Measurements from ENCODE around the gene SLC4A5. TPM values are rescaled to one million over a fixed set of nuclear protein-coding genes. Genes with fewer than 3 reads are reported as not detected.

Gene SLC4A5
- total and polyA plus RNA-seq, 8 donors = 0.12 to 4.8 (median 0.58) TPM; not detected in 1

- intact Hi-C loops (cut with DNase I; ENCODE audit: low total_unique reads) = no loop called here
- Histone ChIP-seq H3K36me3 (peaks cover 0 to 3% (median 0%) of the 10 kb centered on the region in 4 donors), H3K27me3 (no peaks in the 10 kb centered on the region), H3K4me1 (peaks cover 0 to 16% (median 13%) of the 10 kb centered on the region in 4 donors), H3K4me3 (no peak overlapping the region), H3K9me3 (no peaks in the 10 kb centered on the region), H3K27ac (no peak overlapping the region)
- no peak for DNase-seq
- TF ChIP-seq, protein P1, sequence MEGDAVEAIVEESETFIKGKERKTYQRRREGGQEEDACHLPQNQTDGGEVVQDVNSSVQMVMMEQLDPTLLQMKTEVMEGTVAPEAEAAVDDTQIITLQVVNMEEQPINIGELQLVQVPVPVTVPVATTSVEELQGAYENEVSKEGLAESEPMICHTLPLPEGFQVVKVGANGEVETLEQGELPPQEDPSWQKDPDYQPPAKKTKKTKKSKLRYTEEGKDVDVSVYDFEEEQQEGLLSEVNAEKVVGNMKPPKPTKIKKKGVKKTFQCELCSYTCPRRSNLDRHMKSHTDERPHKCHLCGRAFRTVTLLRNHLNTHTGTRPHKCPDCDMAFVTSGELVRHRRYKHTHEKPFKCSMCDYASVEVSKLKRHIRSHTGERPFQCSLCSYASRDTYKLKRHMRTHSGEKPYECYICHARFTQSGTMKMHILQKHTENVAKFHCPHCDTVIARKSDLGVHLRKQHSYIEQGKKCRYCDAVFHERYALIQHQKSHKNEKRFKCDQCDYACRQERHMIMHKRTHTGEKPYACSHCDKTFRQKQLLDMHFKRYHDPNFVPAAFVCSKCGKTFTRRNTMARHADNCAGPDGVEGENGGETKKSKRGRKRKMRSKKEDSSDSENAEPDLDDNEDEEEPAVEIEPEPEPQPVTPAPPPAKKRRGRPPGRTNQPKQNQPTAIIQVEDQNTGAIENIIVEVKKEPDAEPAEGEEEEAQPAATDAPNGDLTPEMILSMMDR (IDR thresholded peaks at IDR 0.05) = no peak
- no peak for TF ChIP-seq POLR2AphosphoS5 (IDR thresholded peaks at IDR 0.05)
- no peak for TF ChIP-seq EP300 (IDR thresholded peaks at IDR 0.05)
- no peak for TF ChIP-seq POLR2A (IDR thresholded peaks at IDR 0.05)
- WGBS, 5 donors = 89 to 92% (median 91%) methylated on average over 4 of the region's 4 CpGs
Observed at GRCh38 chr2:74228772-74229171, 114.4 kb downstream of the SLC4A5 start.

DNA sequence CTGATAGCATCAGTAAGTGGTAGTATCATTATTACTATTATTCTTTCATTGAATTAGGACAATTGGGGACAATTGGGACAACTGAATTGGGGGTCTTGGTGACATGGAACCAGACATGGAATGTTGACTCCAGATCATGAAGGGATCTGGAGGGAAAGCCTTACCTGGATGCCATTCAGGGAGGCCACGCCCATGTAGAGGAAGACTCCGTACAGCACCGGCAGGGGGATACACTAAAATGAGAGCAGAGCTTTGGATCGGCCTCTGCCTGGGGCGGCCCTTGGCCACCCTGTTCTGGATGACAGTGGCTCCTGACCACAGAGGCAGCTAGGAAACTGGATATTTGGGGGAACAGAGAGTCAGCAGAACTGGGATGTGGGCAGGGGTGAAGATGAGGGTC, 115.6 kb downstream of the SLC4A5 start:
- 89 to 98% (median 91%) methylated on average over 5 of the region's 5 CpGs for WGBS, 5 donors
- no peak overlapping the region for H3K4me3 ChIP-seq
- TF ChIP-seq POLR2AphosphoS5 (IDR thresholded peaks at IDR 0.05) (no peak), POLR2A (IDR thresholded peaks at IDR 0.05) (no peak), EP300 (IDR thresholded peaks at IDR 0.05) (no peak)
- TF ChIP-seq, protein P1 (IDR thresholded peaks at IDR 0.05) = no peak
- H3K27me3 ChIP-seq = no peaks in the 10 kb centered on the region
- no peaks in the 10 kb centered on the region for H3K36me3 ChIP-seq
- intact Hi-C loops (cut with DNase I; ENCODE audit: low total_unique reads) = no loop called here
- H3K4me1 ChIP-seq = peaks cover 0 to 16% (median 13%) of the 10 kb centered on the region in 4 donors
- no peaks in the 10 kb centered on the region for H3K9me3 ChIP-seq
- no peak overlapping the region for H3K27ac ChIP-seq
- DNase-seq = no peak

DNA sequence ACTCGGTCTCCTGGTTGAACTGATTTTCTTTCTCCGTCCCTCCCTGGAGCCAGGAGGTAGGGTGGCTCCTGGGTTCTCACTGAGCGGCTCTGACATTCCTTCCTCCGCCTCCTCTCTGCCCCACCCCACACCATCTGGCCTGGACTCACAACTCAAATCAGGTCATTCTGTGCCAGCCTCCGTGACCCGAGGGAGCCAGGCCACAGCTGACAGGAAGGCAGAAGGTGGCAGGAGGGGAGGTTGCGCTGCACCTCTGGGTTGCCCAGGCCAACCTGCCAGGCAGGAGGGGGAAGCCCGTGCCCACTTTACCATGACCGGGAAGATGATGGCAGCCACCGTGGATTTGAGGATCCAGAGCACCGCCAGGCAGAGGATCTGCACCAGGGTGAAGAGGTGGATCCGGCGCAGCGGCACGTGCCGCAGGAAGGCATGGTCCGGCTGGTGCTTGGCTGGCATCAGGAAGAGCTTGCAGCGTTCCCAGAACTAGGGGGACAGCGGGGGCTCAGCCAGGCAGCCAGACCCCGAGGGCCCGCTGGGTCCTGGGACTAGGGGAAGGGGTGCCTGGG, 116.5 kb downstream of the SLC4A5 start:
- H3K27me3 ChIP-seq = no peaks in the 10 kb centered on the region
- DNase-seq = peak in 1 of 2 donors; percentile 78
- H3K27ac ChIP-seq = peak overlapping the region in 1 of 5 donors; percentile 1
- no peak overlapping the region for H3K4me3 ChIP-seq
- peaks cover 0 to 16% (median 13%) of the 10 kb centered on the region in 4 donors for H3K4me1 ChIP-seq
- intact Hi-C loops (cut with DNase I; ENCODE audit: low total_unique reads) = no loop called here
- TF ChIP-seq POLR2A (IDR thresholded peaks at IDR 0.05) = no peak
- peak in 1 of 3 donors; percentile 34 for TF ChIP-seq POLR2AphosphoS5 (IDR thresholded peaks at IDR 0.05)
- WGBS, 5 donors = 64 to 78% (median 70%) methylated on average over 16 to 21 of the region's 21 CpGs
- H3K9me3 ChIP-seq = no peaks in the 10 kb centered on the region
- H3K36me3 ChIP-seq = peaks cover 0 to 2% (median 0%) of the 10 kb centered on the region in 4 donors

- H3K9me3 ChIP-seq = no peaks in the 10 kb centered on the region
- H3K27ac ChIP-seq = no peak overlapping the region
- intact Hi-C loops (cut with DNase I; ENCODE audit: low total_unique reads) = no loop called here
- peaks cover 0 to 16% (median 13%) of the 10 kb centered on the region in 4 donors for H3K4me1 ChIP-seq
- TF ChIP-seq POLR2AphosphoS5 (IDR thresholded peaks at IDR 0.05) (no peak), EP300 (IDR thresholded peaks at IDR 0.05) (no peak), POLR2A (IDR thresholded peaks at IDR 0.05) (no peak)
- TF ChIP-seq, protein P1 (IDR thresholded peaks at IDR 0.05) = no peak
- peaks cover 0 to 11% (median 4%) of the 10 kb centered on the region in 4 donors for H3K36me3 ChIP-seq
- H3K4me3 ChIP-seq = no peak overlapping the region
- WGBS, 5 donors = 63 to 75% (median 69%) methylated on average over 3 to 4 of the region's 4 CpGs
- DNase-seq = no peak
- H3K27me3 ChIP-seq = no peaks in the 10 kb centered on the region
Observed at GRCh38 chr2:74225698-74226459, 117.3 kb downstream of the SLC4A5 start.
